ENCODE data around the gene RAB37.

Gene RAB37

DNA sequence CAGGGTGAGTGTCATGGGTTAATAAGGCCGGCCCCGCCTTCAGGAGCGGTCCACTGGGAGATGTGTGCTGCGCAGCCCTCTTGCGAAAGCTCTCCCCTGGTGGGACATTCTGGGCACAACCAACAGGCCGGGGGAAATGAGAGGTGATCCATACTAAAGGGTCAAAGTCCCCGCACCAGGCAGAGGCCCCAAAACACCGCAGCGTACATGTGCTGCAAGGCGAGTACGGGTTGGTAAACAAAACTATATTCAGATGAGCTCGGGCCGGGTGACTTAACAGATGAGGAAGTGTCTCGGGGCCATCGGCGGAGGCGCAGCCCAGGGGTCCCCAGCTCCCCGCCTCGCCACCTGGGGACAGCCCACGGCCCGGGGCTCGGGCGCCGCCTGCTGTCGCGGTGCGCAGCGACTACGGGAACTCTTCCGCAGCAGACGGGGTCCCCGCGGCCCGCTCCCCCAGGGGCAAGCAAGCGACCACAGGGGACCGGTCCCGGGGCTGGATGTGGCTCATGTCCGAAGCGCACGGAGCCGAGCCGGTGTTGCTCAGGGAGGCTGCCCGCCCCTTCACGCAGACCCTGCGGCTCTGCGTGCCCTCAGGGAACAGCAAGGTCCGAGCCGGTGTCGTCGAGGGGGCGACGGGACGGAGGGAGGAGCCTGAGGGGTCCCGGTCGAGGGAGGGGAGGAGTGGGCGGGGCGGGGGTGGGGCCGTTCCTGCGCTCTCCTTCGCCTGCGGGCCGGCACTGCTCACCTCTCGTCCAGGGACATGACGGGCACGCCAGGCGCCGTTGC is at the start of gene RAB37:
Gene RAB37, plus strand, starts transcription at position 744 of the 786 bp plus-strand sequence. Its CDS starts 17 bp downstream, at position 761.
- H3K36me3 Mint-ChIP-seq (ENCODE audit: low read depth), result no peaks in the 10 kb centered on the region
- peak; percentile 61 for DNase-seq
- H3K27ac Mint-ChIP-seq, result peak within 1 kb of the TSS; percentile 59
- peaks cover 47% of the 10 kb centered on the region for H3K4me1 Mint-ChIP-seq
- no peaks in the 10 kb centered on the region for H3K9me3 Mint-ChIP-seq
- H3K27me3 Mint-ChIP-seq, result peaks cover 9% of the 10 kb centered on the region
- peak within 1 kb of the TSS; percentile 78 for H3K4me3 Mint-ChIP-seq
- ATAC-seq, result peak; percentile 8

DNA sequence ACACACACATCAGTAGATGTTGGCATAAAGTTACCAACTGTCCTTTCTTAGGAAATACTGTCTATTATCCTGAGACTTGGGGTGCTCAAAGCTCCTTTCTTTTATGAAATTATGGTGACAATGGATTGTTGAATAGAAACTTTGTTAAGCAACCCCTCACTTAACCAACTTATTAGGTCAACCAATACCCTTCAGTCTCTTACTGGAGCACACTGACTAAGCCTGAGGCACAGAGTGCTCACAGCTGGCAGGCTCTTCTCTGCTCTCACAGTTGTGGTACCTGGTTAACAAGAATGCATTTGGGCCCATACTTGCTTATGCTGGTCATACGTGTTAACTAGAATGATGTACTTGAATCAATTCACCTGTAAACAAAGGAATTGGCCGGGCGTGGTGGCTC is 49.2 kb upstream of the RAB37 start:
- H3K36me3 Mint-ChIP-seq (ENCODE audit: low read depth), result no peaks in the 10 kb centered on the region
- H3K4me3 Mint-ChIP-seq, result no peak overlapping the region
- H3K27ac Mint-ChIP-seq, result no peak overlapping the region
- ATAC-seq, result no peak
- H3K9me3 Mint-ChIP-seq, result no peaks in the 10 kb centered on the region
- no peaks in the 10 kb centered on the region for H3K27me3 Mint-ChIP-seq
- peaks cover 5% of the 10 kb centered on the region for H3K4me1 Mint-ChIP-seq
- DNase-seq, result no peak

DNA sequence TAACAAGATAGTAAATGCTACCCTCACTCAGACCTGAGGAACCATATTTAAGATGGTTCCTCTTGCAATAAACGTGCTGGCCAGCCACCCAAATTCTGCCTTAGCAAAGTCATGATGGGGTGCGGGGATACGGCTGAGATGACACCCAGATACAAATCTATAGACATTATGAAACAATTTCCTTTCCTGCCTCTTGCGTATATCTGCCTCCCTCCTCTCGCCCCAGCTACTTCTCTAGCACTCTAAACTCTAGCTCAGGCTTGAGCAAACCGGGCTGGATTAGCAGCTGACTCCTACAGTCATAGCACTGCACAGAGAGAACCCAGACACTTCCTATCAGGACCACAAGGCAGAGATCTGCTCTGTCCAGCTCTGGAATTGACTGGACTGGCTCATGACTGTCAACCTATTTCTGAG is 46.6 kb upstream of the RAB37 start:
- no peak for DNase-seq
- Mint-ChIP-seq H3K4me3 (no peak overlapping the region), H3K36me3 (ENCODE audit: low read depth) (no peaks in the 10 kb centered on the region), H3K27ac (no peak overlapping the region), H3K4me1 (peaks cover 5% of the 10 kb centered on the region), H3K9me3 (no peaks in the 10 kb centered on the region), H3K27me3 (peaks cover 3% of the 10 kb centered on the region)
- ATAC-seq, result no peak

GRCh38 chr17:74691151-74691550 is 45.9 kb upstream of the RAB37 start:
- peaks cover 3% of the 10 kb centered on the region for H3K27me3 Mint-ChIP-seq
- H3K36me3 Mint-ChIP-seq (ENCODE audit: low read depth), result no peaks in the 10 kb centered on the region
- no peak for ATAC-seq
- H3K9me3 Mint-ChIP-seq, result no peaks in the 10 kb centered on the region
- no peak for DNase-seq
- no peak overlapping the region for H3K4me3 Mint-ChIP-seq
- no peak overlapping the region for H3K27ac Mint-ChIP-seq
- H3K4me1 Mint-ChIP-seq, result peaks cover 5% of the 10 kb centered on the region

GRCh38 chr17:74694081-74694480 is 43.0 kb upstream of the RAB37 start:
- ATAC-seq (no peak), DNase-seq (no peak)
- Mint-ChIP-seq H3K4me3 (no peak overlapping the region), H3K9me3 (no peaks in the 10 kb centered on the region), H3K27ac (no peak overlapping the region), H3K4me1 (no peaks in the 10 kb centered on the region), H3K27me3 (peaks cover 3% of the 10 kb centered on the region), H3K36me3 (ENCODE audit: low read depth) (no peaks in the 10 kb centered on the region)

DNA sequence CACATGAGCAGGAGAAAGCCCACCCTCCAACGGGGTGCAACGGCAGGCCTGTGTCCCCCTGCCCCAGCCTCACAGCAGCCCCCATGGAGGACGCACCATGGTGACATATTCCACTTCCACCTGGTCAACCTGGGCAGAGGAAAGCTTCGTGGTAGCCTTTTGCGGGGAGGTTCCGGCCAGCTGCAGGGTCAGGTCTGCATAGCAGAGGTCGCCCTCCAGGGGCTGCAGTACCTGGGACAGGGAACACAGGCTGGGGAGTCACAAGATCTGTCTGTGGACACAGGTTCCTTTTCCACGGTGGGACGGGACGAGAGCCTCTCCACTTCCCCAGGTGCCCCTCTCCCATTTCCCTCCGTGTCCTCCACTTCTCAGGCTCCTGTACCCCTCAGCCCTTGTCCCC is 41.4 kb upstream of the RAB37 start:
- Mint-ChIP-seq H3K36me3 (ENCODE audit: low read depth) (no peaks in the 10 kb centered on the region), H3K4me1 (no peaks in the 10 kb centered on the region), H3K27ac (no peak overlapping the region), H3K27me3 (peaks cover 3% of the 10 kb centered on the region), H3K4me3 (no peak overlapping the region), H3K9me3 (no peaks in the 10 kb centered on the region)
- ATAC-seq, result no peak
- no peak for DNase-seq

DNA sequence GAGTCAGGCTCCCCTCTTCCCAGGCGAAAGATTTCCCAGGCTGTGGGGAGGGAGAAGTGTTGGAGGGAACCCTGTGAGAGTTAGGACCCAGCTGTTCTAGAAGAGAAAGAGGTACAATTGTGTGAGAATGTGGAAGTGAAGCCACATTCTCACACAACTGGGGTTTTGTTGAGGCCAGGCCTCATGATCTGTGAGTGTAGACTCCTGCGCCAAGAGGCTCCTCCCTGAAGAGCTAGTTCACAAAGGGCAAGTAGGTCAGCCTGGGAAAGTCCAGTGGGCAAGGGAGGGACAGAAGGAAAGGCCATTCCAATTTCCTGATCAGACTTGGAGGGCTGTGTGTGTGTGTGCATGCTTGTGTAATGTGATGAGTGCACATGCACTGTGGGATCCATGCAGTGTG is 39.5 kb upstream of the RAB37 start:
- H3K27me3 Mint-ChIP-seq, result peaks cover 3% of the 10 kb centered on the region
- ATAC-seq (no peak), DNase-seq (no peak)
- no peaks in the 10 kb centered on the region for H3K36me3 Mint-ChIP-seq (ENCODE audit: low read depth)
- no peaks in the 10 kb centered on the region for H3K4me1 Mint-ChIP-seq
- H3K9me3 Mint-ChIP-seq, result no peaks in the 10 kb centered on the region
- no peak overlapping the region for H3K27ac Mint-ChIP-seq
- no peak overlapping the region for H3K4me3 Mint-ChIP-seq

DNA sequence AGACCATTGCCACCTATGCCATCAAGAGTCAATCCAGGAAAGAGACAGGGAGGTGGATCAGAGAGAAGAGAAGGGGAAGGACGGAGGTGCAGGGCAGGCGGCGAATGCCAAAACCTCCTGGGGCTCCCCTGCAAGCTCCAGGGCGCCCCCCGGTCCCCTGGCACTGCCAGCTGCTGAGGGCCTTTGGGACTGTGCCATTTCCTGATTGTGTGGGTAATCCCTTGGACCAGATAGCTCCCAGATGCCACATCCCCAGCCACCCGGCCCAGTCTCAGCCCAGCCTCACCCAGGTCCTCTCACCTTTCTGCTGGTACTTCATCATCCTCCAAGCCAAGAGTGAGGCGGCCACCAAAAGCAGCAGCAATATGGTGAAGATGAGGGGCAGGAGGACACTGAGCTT is 39.0 kb upstream of the RAB37 start:
- H3K9me3 Mint-ChIP-seq, result no peaks in the 10 kb centered on the region
- ATAC-seq, result no peak
- H3K36me3 Mint-ChIP-seq (ENCODE audit: low read depth), result no peaks in the 10 kb centered on the region
- peaks cover 3% of the 10 kb centered on the region for H3K27me3 Mint-ChIP-seq
- H3K27ac Mint-ChIP-seq, result no peak overlapping the region
- no peak for DNase-seq
- no peaks in the 10 kb centered on the region for H3K4me1 Mint-ChIP-seq
- no peak overlapping the region for H3K4me3 Mint-ChIP-seq

- Mint-ChIP-seq H3K36me3 (ENCODE audit: low read depth) (no peaks in the 10 kb centered on the region), H3K27me3 (peaks cover 3% of the 10 kb centered on the region), H3K9me3 (no peaks in the 10 kb centered on the region), H3K4me3 (no peak overlapping the region), H3K4me1 (no peaks in the 10 kb centered on the region), H3K27ac (no peak overlapping the region)
- ATAC-seq, result no peak
- no peak for DNase-seq
Observed at GRCh38 chr17:74699236-74699635, 37.8 kb upstream of the RAB37 start.

DNA sequence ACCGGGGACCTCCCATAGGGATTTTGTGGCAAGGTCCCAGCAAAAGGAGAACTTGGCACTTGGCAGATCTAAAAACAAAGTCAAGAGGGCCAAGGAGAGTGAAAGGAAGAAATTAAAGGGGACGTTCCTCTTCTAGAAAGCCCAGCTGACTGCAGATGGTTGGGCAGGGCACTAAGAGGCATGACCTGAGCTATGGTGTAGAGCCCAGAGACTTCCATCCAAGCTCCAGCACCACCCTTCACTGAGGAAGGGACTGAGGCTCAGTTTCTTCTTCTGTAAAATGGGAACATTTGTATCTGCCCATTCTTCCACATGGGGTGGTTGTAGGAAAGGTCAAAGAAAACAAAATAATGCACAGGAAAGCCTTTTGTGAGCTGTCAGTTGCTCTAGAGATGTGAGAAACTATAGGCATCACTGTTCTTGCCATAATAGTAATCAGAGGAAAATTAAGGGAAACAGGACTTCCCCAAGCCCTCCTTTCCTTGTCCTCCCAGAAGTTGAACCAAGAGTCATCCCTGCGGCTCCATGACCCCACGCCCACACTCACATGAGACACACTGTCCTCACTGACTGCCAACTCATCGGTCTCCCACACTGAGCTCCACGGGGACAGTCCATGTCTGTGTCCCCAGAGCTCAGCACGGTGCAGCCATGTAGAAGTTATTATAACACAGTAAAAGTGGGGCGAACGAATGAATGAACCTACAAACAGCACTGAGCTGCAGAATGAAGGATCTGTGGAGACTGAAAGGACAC is 34.8 kb upstream of the RAB37 start:
- no peaks in the 10 kb centered on the region for H3K36me3 Mint-ChIP-seq (ENCODE audit: low read depth)
- no peaks in the 10 kb centered on the region for H3K27me3 Mint-ChIP-seq
- DNase-seq (no peak), ATAC-seq (no peak)
- no peak overlapping the region for H3K4me3 Mint-ChIP-seq
- H3K4me1 Mint-ChIP-seq, result no peaks in the 10 kb centered on the region
- H3K27ac Mint-ChIP-seq, result no peak overlapping the region
- no peaks in the 10 kb centered on the region for H3K9me3 Mint-ChIP-seq

DNA sequence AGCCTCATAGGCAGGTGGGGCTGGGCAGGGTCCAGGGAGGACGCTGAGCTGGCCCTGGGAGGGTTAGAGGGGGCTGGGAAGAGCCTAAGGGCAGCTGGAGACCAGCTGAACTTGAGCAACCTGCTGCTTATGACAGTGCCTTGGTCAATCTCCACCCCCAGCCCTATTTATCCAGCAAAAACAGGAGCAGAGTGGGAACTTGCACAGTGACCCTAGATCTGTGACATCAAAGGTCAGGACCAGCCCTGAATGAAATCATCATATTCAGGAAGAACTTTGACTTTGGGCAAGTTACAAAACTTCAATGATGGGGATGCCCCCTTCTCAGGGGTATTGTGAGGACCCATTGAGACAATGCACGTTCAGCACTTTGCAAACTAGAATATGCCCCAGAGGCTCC is 33.7 kb upstream of the RAB37 start:
- Mint-ChIP-seq H3K27ac (no peak overlapping the region), H3K27me3 (no peaks in the 10 kb centered on the region), H3K36me3 (ENCODE audit: low read depth) (no peaks in the 10 kb centered on the region), H3K4me3 (no peak overlapping the region), H3K4me1 (no peaks in the 10 kb centered on the region), H3K9me3 (no peaks in the 10 kb centered on the region)
- DNase-seq (no peak), ATAC-seq (no peak)

DNA sequence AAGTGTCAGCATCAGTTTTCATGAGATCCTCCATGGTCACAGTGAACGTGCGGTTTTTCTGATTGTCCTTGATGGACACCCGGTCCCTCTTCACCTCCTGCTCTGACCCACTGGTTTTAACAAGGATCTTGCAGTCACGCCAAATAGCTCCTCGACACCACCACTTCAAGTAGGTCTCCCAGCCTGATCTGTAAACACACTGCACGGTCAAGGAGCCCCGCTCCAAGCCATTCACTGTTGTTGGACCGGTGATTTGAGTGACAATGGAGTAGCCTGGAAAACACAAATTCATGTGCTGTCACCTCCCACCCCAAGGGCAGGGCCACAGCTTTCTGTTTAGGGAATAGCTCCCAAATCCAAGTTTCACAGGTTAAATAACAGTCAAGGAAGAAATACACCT is 32.5 kb upstream of the RAB37 start:
- Mint-ChIP-seq H3K4me1 (no peaks in the 10 kb centered on the region), H3K36me3 (ENCODE audit: low read depth) (no peaks in the 10 kb centered on the region), H3K4me3 (no peak overlapping the region), H3K9me3 (no peaks in the 10 kb centered on the region), H3K27ac (no peak overlapping the region), H3K27me3 (no peaks in the 10 kb centered on the region)
- ATAC-seq, result no peak
- DNase-seq, result no peak

- H3K4me1 Mint-ChIP-seq, result peaks cover 7% of the 10 kb centered on the region
- H3K9me3 Mint-ChIP-seq, result no peaks in the 10 kb centered on the region
- H3K4me3 Mint-ChIP-seq, result no peak overlapping the region
- no peak overlapping the region for H3K27ac Mint-ChIP-seq
- no peaks in the 10 kb centered on the region for H3K36me3 Mint-ChIP-seq (ENCODE audit: low read depth)
- ATAC-seq, result no peak
- no peak for DNase-seq
- peaks cover 9% of the 10 kb centered on the region for H3K27me3 Mint-ChIP-seq
Observed at GRCh38 chr17:74711058-74711824, 25.8 kb upstream of the RAB37 start.

DNA sequence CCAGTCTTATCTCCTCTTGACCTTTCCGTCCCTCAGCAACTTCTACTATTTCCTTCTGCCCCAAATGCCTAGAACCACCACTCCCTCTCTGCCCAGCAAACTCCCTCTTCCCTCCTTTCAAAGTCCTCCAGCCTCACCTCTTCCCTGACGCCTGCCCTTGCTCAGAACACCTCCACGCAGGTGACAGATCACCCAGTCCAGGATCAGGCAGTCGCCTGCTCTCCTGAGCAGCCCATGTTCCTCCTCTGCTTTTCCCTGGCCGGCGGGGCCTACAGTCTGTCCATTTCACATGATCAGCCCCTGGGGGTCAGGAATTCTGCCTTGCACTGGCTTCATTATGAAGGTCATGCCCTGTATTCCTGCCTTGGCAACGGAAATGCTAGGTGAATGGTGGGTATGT is 24.8 kb upstream of the RAB37 start:
- Mint-ChIP-seq H3K27ac (no peak overlapping the region), H3K4me1 (peaks cover 7% of the 10 kb centered on the region), H3K4me3 (peak overlapping the region; percentile 26)

GRCh38 chr17:74712756-74713155 is 24.3 kb upstream of the RAB37 start, which contains the start of gene CD300LF:
Gene CD300LF, minus strand, starts transcription at chr17:74712923. Its CDS starts 57 bp downstream, at chr17:74712866.
- Mint-ChIP-seq H3K27me3 (peaks cover 11% of the 10 kb centered on the region), H3K4me1 (peaks cover 7% of the 10 kb centered on the region), H3K9me3 (no peaks in the 10 kb centered on the region), H3K4me3 (peak within 1 kb of the TSS; percentile 26), H3K27ac (peak within 1 kb of the TSS; percentile 18), H3K36me3 (ENCODE audit: low read depth) (no peaks in the 10 kb centered on the region)
- ATAC-seq (peak; percentile 28), DNase-seq (no peak)

More for the DNA sequence above, 24.8 kb upstream of the RAB37 start:
- no peak for ATAC-seq
- H3K36me3 Mint-ChIP-seq (ENCODE audit: low read depth), result no peaks in the 10 kb centered on the region
- no peak for DNase-seq
- no peaks in the 10 kb centered on the region for H3K9me3 Mint-ChIP-seq
- peaks cover 11% of the 10 kb centered on the region for H3K27me3 Mint-ChIP-seq
